Left hindlimb (tissue), 1 donor: ENCODE results near the gene GJC1.
A peak's percentile ranks its signal among the peaks of the same experiment; 100 is the strongest.

Experiments used
- DNase-seq: peaks from one replicate; pipeline ENCODE4 v3.0.0-alpha.2; 2018

Gene GJC1

DNA sequence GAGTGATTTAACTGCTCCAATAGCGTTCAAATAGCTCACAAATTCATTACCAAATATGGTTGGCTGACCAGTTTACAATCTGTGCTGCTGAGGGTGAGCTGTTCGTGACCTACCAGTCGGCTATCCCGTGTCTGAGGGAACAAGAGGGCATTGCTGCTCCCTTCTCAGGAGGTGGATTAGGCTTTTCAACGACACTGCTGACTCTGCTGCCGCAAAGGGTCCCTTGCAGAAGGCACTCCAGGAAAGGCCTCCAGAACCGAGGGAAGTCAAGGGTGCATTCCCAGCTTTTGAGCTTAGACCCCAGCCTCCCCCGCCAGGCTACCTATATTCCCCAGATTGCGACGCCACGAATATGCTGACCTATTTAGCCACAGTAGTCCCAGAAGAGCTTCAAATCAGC lies 32.3 kb downstream of the GJC1 start:
- DNase-seq, result no peak

DNA sequence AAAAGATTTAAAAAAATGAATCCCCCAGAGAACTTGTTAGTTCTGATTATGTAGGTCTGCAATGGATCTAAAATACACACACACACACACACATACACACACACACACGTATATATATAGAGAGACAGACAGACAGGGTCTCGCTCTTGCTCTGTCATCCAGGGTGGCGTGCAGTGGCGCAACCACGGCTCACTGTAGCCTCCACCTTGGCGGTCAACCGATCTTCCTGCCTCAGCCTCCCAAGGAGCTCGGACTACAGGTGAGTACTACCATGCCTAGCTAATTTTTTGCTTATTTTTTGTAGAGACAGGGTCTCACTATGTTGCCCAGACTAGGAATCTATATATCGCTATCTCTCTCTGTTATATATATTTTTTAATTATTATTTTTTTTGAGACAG lies 33.4 kb downstream of the GJC1 start:
- DNase-seq, result no peak

DNA sequence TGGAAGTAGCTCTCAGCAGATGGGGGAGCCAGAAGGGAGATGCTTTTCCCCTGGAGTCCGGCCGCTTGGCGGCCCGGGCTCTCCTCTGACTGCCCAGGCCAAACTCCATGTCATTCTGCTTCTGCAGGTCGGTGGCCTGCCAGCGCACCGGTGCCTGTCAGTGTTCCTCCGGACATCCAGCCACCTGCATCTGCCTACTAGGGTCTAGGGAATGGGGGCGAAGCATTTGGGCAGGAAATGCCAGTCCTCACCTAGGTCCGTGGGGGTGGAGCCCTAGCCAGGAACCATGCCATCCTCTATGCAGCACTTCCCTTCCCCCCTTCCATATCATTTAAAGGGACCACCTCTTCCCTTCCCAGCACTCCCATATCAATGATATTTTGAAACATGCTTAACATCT lies 34.2 kb downstream of the GJC1 start:
- DNase-seq, result no peak

- DNase-seq, result no peak
Observed at GRCh38 chr17:44795421-44795820, 34.7 kb downstream of the GJC1 start.

- no peak for DNase-seq
Observed at GRCh38 chr17:44794851-44795413, 35.2 kb downstream of the GJC1 start.

GRCh38 chr17:44793885-44794842 lies 35.9 kb downstream of the GJC1 start:
- DNase-seq, result no peak

- DNase-seq, result no peak
Observed at GRCh38 chr17:44792276-44792675, 37.8 kb downstream of the GJC1 start.

GRCh38 chr17:44788139-44788538 lies 41.9 kb downstream of the GJC1 start:
- no peak for DNase-seq

DNA sequence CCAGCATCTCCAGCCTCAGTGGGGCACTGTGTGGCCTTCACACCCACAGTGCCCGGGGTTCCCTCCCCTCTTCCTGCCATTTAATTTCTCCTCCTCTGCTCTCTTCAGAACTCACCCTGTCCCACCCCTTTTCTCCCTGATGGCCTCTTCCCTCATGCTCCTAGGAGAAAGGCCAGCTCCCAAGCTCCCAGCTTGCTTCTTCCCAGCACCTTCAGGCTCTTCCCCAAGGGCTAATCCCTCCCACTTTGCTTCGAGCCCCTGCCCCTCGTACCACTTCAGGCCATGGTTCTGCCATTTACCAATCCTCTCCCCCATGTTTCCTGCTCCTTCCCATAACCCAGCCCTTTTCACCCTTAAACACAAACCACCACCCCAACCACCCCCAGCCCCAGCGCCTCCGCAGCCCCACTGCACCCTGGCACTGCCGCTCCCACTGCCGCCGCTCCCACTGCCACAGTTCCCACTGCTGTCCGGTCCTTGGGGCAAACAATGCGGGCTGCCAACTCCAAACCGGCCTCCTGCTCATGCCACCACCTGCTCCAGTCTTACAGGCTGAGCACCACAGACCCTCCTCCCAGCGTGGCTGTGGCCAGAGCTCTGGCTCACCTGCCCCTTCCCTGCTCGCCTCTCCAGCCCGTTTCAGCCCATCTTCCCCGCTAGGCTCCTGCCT lies 42.7 kb downstream of the GJC1 start:
- no peak for DNase-seq

- DNase-seq, result no peak
Observed at GRCh38 chr17:44786551-44787081, 43.5 kb downstream of the GJC1 start.

GRCh38 chr17:44785921-44786320 lies 44.2 kb downstream of the GJC1 start:
- no peak for DNase-seq

DNA sequence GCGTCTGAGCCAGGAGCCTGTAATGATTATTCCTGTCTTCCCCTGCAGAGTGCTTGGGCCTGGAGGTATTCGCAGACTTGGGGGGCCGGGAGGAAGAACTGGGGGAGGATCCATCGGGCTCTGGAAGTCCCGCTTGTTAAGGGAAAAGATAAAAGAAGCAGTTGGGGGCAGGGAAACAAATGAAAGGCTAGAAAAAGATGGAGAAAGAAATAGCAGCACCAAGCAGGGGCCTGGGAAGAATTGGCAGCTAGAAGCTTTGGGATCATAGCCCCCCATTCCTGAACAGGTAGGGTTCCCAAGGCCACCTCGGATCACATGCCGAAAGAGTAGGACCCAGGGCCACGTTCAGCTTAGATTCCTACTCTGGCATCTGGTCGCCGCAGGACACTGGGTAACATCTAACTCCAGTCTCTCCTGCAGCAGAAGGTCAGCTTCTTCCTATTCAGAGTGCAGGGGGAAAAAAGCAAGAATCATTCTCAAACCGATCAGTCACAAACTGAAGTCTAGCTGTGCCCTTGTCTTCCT lies 47.7 kb downstream of the GJC1 start:
- no peak for DNase-seq

GRCh38 chr17:44781551-44782325 lies 48.3 kb downstream of the GJC1 start:
- peak; percentile 74 for DNase-seq

- DNase-seq, result no peak
Observed at GRCh38 chr17:44780845-44781480, 49.1 kb downstream of the GJC1 start.

DNA sequence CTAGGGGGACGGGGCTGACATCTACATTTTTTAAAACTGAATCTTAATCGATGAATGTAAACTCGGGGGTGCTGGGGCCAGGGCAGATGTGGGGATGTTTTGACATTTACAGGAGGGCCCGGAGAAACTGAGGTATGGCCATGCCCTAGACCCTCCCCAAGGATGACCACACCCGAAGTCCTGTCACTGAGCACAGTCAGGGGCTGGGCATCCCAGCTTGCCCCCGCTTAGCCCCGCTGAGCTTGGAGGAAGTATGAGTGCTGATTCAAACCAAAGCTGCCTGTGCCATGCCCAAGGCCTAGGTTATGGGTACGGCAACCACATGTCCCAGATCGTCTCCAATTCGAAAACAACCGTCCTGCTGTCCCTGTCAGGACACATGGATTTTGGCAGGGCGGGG lies 49.9 kb downstream of the GJC1 start:
- DNase-seq, result no peak

GRCh38 chr17:44779211-44780025 lies 50.7 kb downstream of the GJC1 start:
- peak; percentile 86 for DNase-seq

DNA sequence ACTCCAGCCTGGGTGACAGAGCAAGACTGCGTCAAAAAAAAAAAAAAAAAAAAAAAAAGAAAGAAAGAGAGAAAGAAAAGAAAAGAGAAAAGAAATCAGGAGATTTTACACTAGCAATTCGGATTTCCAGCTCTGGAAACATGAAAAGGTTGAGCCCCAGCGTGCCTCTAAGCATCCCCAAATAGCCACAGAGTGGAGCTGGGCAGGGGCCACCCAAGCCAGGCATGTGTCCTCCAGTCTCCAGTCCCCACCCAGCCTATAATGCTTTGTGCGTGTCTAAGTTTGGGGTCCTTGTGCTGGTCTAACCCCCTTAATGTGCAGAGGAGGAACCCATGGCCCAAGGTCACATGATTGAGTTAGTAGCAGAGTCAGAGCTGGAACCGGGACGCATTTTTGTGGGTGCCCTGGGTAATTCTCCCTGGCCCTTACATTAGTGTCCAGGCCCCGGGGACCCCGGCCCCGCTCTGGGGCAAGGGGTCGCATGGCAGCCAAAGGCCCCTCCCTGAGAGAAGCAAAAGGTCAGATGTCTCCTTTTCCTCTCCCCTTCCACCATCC lies 51.4 kb downstream of the GJC1 start:
- DNase-seq, result no peak

- no peak for DNase-seq
Observed at GRCh38 chr17:44777394-44778348, 52.4 kb downstream of the GJC1 start.

DNA sequence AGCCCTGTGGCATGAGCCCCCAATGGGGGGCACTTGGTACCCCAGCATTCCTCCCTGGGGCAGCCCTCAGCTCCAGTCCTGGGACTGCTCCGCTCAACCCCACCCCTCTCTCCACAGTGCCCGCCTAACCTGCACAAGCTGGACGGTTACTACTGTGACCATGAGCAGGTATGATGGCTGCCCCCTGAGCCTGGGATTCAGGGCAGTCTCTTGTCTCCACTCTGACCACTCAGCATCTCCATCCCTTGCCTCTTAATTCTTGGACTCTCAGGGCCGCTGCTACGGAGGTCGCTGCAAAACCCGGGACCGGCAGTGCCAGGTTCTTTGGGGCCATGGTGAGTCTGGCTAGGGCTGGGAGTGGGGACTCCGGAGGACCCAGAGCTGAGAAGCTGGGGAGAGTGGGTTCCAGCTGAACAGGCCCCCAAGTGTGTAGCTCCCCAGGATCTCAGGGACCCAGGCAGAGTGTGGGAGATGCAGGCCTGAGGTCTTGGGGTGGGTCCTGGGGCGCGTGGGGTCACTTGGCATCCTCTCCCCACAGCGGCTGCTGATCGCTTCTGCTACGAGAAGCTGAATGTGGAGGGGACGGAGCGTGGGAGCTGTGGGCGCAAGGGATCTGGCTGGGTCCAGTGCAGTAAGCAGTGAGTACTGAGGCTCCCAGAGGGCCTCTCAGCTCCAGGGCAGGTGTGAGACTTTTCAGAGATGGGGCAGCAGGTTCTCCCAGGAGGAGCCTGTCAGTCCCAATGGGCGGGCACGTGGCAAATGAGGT lies 53.3 kb downstream of the GJC1 start:
- DNase-seq, result no peak
